GM12873 (cell line): ENCODE data around the gene BRD3.

Experiments used
- TF ChIP-seq, protein P1 (sequence below): IDR thresholded peaks from 2 replicates; pipeline ENCODE4 v1.5.1; 2012; ENCODE audit warnings: low read depth, mild to moderate bottlenecking, moderate library complexity, low read length, control low read depth; ENCODE audit not compliant: insufficient read depth; ENCODE audit errors: missing control alignments

The BRD3 gene

DNA sequence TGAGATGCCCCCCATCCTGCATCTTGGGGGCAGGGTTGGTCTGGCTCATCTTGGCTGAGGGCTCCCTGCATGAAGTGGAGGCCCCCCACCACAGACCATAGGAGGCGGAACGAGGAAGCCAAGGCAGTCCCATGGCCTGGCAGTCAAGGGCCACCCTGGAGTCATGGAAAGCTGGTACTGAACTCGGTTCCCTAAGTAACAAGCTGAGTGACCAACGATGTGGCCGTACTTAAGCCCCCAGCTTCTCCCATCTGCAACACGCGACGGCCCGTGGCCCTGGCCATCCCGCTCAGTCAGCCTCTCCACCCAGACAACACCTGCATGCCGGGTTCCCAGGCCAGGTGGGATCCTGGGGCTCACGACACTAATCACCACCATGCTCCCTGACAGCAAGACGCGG is 17.1 kb downstream of the BRD3 start:
- TF ChIP-seq, protein P1, sequence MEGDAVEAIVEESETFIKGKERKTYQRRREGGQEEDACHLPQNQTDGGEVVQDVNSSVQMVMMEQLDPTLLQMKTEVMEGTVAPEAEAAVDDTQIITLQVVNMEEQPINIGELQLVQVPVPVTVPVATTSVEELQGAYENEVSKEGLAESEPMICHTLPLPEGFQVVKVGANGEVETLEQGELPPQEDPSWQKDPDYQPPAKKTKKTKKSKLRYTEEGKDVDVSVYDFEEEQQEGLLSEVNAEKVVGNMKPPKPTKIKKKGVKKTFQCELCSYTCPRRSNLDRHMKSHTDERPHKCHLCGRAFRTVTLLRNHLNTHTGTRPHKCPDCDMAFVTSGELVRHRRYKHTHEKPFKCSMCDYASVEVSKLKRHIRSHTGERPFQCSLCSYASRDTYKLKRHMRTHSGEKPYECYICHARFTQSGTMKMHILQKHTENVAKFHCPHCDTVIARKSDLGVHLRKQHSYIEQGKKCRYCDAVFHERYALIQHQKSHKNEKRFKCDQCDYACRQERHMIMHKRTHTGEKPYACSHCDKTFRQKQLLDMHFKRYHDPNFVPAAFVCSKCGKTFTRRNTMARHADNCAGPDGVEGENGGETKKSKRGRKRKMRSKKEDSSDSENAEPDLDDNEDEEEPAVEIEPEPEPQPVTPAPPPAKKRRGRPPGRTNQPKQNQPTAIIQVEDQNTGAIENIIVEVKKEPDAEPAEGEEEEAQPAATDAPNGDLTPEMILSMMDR, result no peak

DNA sequence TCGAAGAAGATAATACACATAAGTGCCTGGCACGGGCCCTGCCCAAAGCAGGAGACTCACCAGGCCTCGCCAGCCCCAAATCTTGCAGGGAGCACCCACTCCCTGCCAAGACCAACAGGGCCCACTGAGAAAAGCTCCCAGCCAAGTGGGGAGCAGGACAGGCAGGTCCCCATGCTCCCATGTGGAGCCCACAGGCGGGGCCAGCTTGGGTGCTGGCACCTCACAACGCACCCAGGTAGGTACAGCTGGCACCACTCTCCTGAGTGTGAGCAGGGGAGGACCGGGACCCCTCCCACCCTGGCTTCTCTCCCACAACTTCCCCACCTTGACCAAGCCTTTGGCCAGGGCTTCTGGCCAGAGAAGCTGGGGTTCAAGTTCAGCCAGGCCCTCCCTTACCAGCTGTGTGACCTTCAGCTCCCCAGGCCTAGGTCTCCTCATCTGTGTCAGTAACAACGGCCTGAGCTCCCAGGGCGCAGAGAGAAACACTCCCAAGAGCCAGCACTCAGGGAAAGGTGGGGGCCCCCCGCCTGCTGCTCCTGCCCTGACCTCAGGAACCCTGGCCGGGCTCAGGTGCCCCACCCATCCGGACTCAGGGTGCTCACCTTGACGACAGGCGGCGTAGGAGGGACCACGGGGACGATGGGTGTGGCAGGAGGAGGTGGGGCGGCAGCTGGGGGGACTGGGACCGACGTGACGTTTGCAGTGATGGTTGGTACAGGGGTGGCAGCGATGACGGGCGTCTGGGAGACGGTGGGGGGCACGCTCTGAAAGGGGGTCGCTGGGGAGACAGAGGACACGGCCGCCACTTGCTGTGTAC is 17.8 kb downstream of the BRD3 start:
- TF ChIP-seq, protein P1, result no peak

DNA sequence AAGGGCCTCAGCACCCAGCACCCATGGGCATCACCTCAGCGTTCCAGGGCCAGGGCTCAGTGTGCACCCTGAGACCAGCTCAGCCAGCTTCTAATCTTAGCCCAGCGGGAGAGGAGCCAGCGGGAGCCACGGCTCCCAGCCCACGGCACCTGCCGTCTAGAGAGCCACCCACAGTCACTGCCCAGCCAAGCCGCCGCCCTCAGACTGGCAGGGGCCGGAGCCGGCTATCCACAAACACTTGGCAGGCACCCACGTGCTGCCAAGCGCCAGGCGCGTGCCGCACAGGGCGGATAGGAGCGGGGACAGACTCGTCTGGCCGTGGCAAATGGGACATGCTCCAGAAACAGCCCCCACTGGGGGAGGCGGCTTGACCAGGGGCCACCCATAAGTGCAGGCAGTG is 18.6 kb downstream of the BRD3 start:
- TF ChIP-seq, protein P1, result no peak

DNA sequence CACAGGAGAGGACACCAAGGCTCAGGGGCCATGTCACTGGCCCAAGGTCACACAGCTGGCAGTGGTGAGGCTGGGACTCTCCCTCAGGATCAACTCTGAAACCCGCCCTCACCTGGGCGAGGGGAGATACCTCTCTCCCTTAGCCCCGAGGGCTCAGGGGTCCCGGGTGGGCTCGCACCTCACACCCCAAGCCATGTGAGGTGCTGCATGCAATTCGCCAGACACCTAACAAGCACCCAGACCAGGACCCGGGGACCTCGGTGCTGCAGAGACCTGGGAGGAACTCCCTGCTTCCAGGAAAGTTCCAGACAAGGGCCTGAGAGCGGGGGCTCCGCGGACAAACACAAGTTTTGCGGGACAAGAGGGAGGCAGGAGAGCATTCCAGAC is 19.3 kb downstream of the BRD3 start:
- TF ChIP-seq, protein P1, result no peak

DNA sequence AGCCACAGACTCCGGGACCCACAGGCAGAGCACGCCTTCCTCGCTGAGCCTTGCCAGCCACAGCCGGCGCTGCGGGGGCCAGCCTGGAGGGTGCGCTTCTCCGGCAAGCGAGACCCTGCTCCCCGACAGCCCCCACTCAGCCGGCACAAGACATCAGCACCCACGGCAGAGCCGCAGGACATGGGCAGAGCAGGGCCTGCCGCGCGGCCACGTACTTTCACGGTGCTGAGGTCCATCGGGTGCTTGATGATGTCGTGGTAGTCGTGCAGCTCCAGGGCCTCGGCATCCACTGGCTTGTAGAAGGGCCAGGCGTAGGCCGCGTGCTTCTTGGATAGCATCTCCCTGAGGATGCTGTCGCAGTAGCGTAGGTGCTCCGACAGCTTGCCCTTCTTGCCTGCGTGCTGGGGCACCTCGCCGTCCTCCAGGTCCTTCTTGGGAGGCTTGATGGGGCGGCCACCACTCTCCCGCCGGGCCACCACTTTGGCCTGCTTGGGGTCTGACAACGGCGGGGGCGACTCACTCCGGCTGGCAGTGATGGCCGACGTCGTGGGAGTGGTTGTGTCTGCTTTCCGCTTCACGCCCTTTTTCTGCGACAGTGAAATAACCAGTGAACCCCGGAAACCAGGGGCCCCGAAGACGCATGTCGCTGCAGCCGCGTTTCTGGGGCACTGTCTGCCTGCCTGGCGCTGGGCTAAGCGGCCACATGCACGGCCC is 19.8 kb downstream of the BRD3 start:
- TF ChIP-seq, protein P1, result no peak

DNA sequence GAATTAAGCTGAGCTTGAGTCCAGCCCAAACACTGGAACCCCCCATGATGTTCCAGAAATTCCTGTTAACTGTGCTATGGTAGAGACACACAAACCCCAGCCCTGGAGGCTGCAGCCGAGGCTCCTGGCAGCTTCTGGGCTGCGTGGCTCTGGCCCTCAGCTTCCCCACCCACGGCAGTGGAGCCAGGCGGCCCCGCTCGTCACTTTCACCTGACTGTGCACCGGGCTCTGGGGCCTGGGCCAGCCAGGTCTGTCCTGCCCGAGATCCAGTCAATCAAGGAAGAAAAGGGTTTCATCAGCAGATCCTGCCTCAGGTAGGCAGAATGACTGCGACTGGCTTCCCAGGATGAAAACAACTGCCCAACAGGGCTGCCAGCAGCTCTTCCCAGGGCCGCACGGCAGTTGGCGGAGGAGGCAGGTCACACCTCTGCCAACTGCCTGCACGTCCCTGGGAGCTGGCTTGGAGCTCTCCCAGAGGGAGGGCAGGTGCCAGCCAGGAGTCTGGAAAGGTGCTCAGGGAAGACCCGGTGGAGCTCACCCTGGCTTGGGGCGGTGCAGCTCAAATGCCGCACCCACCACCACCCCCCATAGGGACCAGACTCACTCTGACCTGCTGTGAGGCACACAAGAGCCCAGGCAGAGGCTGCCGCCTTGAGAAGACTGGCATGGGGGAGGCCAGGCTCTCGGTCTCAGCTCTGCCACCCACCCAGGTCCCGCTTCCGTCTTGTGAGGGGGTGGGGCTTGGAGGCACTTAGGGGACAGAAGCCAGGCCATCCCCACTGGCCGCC is 20.7 kb downstream of the BRD3 start:
- TF ChIP-seq, protein P1, result no peak
